Muscle layer of duodenum (tissue), 2 donors: ENCODE measurements around the gene RANBP9.
A peak's percentile ranks its signal among the peaks of the same experiment; 100 is the strongest.

Experiments
- H3K27ac ChIP-seq: one replicate; pipeline ENCODE4 v1.7.0; 2013; ENCODE audit warnings: mild to moderate bottlenecking, low read length
- H3K27me3 ChIP-seq: one replicate; pipeline ENCODE4 v1.7.0; 2013; ENCODE audit warnings: low read depth, mild to moderate bottlenecking, control low read depth, low read length
- H3K36me3 ChIP-seq, 2 donors: one replicate each; pipeline ENCODE4 v1.7.0; 2013; ENCODE audit warnings: low read length in 2 of 2, control low read depth in 1 of 2, mild to moderate bottlenecking in 1 of 2; ENCODE audit not compliant: insufficient read depth in 2 of 2, control insufficient read depth in 1 of 2
- H3K4me1 ChIP-seq, 2 donors: one replicate each; pipeline ENCODE4 v1.7.0; 2013; ENCODE audit warnings: low read length in 2 of 2, mild to moderate bottlenecking in 2 of 2, control low read depth in 1 of 2, moderate library complexity in 1 of 2; ENCODE audit not compliant: insufficient read depth in 2 of 2, control insufficient read depth in 1 of 2
- H3K4me3 ChIP-seq, 2 donors: one replicate each; pipeline ENCODE4 v1.7.0; 2013; ENCODE audit warnings: low read length in 2 of 2, low read depth in 1 of 2, mild to moderate bottlenecking in 1 of 2
- H3K9me3 ChIP-seq, 2 donors: one replicate each; pipeline ENCODE4 v1.7.0; 2013; ENCODE audit warnings: low read length in 2 of 2, control low read depth in 1 of 2, mild to moderate bottlenecking in 1 of 2; ENCODE audit not compliant: control insufficient read depth in 1 of 2
- donor health status: healthy.

RANBP9 gene

GRCh38 chr6:13593103-13593502 is 118.5 kb downstream of the RANBP9 start:
- H3K36me3 ChIP-seq, result peaks cover 8 to 63% of the 10 kb centered on the region in 2 donors
- H3K9me3 ChIP-seq, result no peaks in the 10 kb centered on the region
- H3K27ac ChIP-seq, result no peak overlapping the region
- H3K4me1 ChIP-seq, result no peaks in the 10 kb centered on the region
- H3K4me3 ChIP-seq, result no peak overlapping the region
- no peaks in the 10 kb centered on the region for H3K27me3 ChIP-seq

GRCh38 chr6:13591205-13591921 is 120.3 kb downstream of the RANBP9 start:
- Histone ChIP-seq H3K9me3 (no peaks in the 10 kb centered on the region), H3K27ac (no peak overlapping the region), H3K4me1 (no peaks in the 10 kb centered on the region), H3K36me3 (peaks cover 8 to 60% of the 10 kb centered on the region in 2 donors), H3K4me3 (no peak overlapping the region), H3K27me3 (no peaks in the 10 kb centered on the region)

GRCh38 chr6:13590574-13591153 is 121.0 kb downstream of the RANBP9 start:
- H3K27ac ChIP-seq, result no peak overlapping the region

GRCh38 chr6:13589801-13590200 is 121.8 kb downstream of the RANBP9 start:
- Histone ChIP-seq H3K27me3 (no peaks in the 10 kb centered on the region), H3K36me3 (peaks cover 8 to 47% of the 10 kb centered on the region in 2 donors), H3K9me3 (no peaks in the 10 kb centered on the region), H3K4me1 (no peaks in the 10 kb centered on the region), H3K27ac (no peak overlapping the region), H3K4me3 (no peak overlapping the region)

More at GRCh38 chr6:13590574-13591153, 121.0 kb downstream of the RANBP9 start:
- H3K4me3 ChIP-seq, result no peak overlapping the region
- H3K36me3 ChIP-seq, result peaks cover 8 to 54% of the 10 kb centered on the region in 2 donors
- H3K9me3 ChIP-seq, result no peaks in the 10 kb centered on the region
- no peaks in the 10 kb centered on the region for H3K27me3 ChIP-seq
- no peaks in the 10 kb centered on the region for H3K4me1 ChIP-seq

- no peaks in the 10 kb centered on the region for H3K9me3 ChIP-seq
- H3K36me3 ChIP-seq, result peaks cover 3 to 37% of the 10 kb centered on the region in 2 donors
- H3K27ac ChIP-seq, result no peak overlapping the region
- H3K27me3 ChIP-seq, result no peaks in the 10 kb centered on the region
- no peaks in the 10 kb centered on the region for H3K4me1 ChIP-seq
- H3K4me3 ChIP-seq, result no peak overlapping the region
These were observed 124.8 kb downstream of the RANBP9 start for GRCh38 chr6:13586603-13587542.

GRCh38 chr6:13581700-13582229 is 129.9 kb downstream of the RANBP9 start:
- no peaks in the 10 kb centered on the region for H3K27me3 ChIP-seq
- H3K4me3 ChIP-seq, result no peak overlapping the region
- no peaks in the 10 kb centered on the region for H3K9me3 ChIP-seq
- H3K36me3 ChIP-seq, result peaks cover 15 to 21% of the 10 kb centered on the region in 2 donors
- H3K27ac ChIP-seq, result no peak overlapping the region
- no peaks in the 10 kb centered on the region for H3K4me1 ChIP-seq

- H3K27ac ChIP-seq, result no peak overlapping the region
- H3K36me3 ChIP-seq, result peaks cover 15 to 21% of the 10 kb centered on the region in 2 donors
- no peaks in the 10 kb centered on the region for H3K27me3 ChIP-seq
- no peak overlapping the region for H3K4me3 ChIP-seq
- no peaks in the 10 kb centered on the region for H3K4me1 ChIP-seq
- no peaks in the 10 kb centered on the region for H3K9me3 ChIP-seq
These were observed 131.7 kb downstream of the RANBP9 start for GRCh38 chr6:13579911-13580310.

- Histone ChIP-seq H3K27ac (no peak overlapping the region), H3K36me3 (peaks cover 11 to 12% of the 10 kb centered on the region in 2 donors), H3K4me1 (peaks cover 3 to 6% of the 10 kb centered on the region in 2 donors), H3K4me3 (no peak overlapping the region), H3K27me3 (no peaks in the 10 kb centered on the region), H3K9me3 (no peaks in the 10 kb centered on the region)
These were observed 133.7 kb downstream of the RANBP9 start for GRCh38 chr6:13577926-13578325.

GRCh38 chr6:13576017-13576416 is 135.6 kb downstream of the RANBP9 start:
- no peak overlapping the region for H3K27ac ChIP-seq
- peaks cover 0 to 8% of the 10 kb centered on the region in 2 donors for H3K36me3 ChIP-seq
- H3K27me3 ChIP-seq, result no peaks in the 10 kb centered on the region
- no peaks in the 10 kb centered on the region for H3K9me3 ChIP-seq
- H3K4me3 ChIP-seq, result no peak overlapping the region
- peaks cover 3 to 6% of the 10 kb centered on the region in 2 donors for H3K4me1 ChIP-seq

GRCh38 chr6:13575377-13575775 is 136.3 kb downstream of the RANBP9 start:
- peak overlapping the region; percentile 94 for H3K27ac ChIP-seq
- peaks cover 0 to 7% of the 10 kb centered on the region in 2 donors for H3K36me3 ChIP-seq

More at GRCh38 chr6:13575377-13575775, 136.3 kb downstream of the RANBP9 start:
- H3K4me1 ChIP-seq, result peaks cover 3 to 6% of the 10 kb centered on the region in 2 donors
- H3K4me3 ChIP-seq, result peak overlapping the region; percentile 70 to 78
- no peaks in the 10 kb centered on the region for H3K9me3 ChIP-seq
- H3K27me3 ChIP-seq, result no peaks in the 10 kb centered on the region
